GM21423 (cell line): ENCODE data around the gene ZNF669.
"Not testable (repeated sequence)": the region's sequence is repeated elsewhere in the genome, so short reads cannot be mapped to it uniquely, and the experiment has no call there.

ENCODE experiments used
- ATAC-seq: cut with Tn5 transposase; IDR thresholded peaks from one replicate; pipeline ENCODE4 v1.9.1; 2021; ENCODE audit warnings: mild to moderate bottlenecking, moderate library complexity; ENCODE audit not compliant: unreplicated experiment

The ZNF669 gene

DNA sequence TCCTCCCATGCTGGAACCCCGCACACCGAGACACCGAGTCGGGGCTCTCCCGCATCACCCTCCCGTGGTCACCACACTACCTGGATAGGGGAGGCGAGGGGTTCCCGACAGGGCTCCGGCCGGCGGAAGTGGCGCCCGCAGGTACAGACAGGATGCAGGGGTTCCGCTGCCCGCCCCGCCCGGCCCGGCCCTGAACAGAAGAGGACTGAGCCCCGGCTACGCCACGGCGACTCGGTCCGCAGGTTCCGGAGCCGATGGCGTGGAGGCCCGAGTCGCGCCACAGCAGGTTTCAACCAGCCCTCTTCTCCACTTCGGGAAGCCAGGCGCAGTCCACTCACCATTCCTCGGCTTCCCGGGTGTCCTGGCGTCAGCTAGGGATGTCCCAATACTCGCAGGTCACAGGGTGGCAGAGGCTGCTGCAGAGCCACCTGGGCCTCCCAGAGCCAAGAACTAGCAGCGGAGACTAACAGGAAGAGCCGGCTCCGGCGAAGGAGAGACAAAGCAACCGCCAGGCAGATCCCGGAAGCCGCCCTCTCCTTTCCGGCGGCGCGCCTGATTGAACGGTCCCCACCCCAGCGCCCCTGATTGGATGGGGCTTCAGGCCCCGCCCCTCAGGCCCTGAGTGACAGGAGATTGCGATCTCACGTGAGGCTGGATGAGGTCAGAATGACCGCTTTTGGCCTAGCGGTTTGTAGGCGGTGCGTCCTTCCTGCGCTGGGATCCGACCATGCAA lies at the start of gene ZNF669:
Gene ZNF669, minus strand, starts transcription at position 498 of the 733 bp plus-strand sequence. Its CDS starts 157 bp downstream, at position 341.
- peak; percentile 99 for ATAC-seq

DNA sequence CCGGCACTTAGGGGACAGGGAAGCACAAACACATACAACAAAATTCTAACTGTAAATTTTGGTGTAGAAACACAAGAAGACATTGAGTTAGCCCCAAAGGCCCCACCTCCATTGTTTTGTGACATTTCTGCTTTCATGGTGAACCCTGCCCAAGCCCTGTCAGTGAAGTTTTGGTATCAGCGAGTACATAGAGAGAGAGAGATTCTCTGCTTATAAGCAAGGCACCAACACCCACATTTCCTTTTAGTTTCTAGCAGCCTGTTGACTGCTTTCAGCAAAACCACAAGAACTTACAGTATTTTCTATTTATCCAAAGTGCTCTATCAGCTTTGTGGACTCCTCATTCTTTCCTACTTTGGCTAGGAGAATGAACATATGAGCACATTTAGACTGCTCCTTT lies 43.6 kb upstream of the ZNF669 start:
- ATAC-seq: no peak

GRCh38 chr1:247147120-247147519 lies 43.0 kb upstream of the ZNF669 start:
- not testable (repeated sequence) for ATAC-seq

DNA sequence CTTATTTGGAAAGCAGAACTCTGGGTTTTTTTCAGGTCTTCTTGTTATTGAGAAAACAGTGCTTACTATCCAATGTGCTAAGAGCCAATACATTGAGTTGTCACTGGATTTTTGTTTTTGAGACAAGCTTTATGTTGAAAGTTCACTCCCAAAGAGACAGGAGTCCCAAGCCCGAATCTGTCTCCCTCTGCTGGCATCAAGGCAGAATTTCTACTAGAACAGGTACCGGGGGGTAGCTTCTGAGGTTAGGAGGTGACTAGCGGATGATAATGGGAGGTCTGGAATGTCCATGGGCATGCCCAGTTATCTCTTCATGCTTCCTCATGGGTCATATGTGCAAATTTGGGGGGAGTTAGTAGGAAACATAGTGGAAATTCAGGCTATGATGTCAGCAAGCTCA lies 42.5 kb upstream of the ZNF669 start:
- ATAC-seq: no peak

DNA sequence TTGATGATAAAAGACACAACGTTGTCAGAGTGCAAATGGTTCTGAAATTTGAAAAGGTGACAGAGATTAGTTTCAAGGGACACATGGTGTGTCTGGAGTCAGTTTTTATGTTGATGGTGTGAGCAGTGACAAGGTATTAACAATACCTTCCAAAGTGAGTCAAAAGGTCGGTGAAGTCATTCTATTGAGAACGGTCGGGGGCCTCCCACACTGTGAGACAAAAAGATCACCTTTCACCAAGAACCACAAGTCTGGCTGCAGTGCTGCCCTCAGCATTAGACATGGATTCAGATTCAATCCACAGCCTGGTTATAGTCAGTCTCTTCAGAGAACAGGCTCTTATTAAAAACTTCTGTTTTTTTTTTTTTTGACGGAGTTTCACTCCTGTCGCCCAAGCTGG lies 41.1 kb upstream of the ZNF669 start:
- no peak for ATAC-seq

- ATAC-seq: not testable (repeated sequence)
Measured at GRCh38 chr1:247139557-247139956, 35.4 kb upstream of the ZNF669 start.

DNA sequence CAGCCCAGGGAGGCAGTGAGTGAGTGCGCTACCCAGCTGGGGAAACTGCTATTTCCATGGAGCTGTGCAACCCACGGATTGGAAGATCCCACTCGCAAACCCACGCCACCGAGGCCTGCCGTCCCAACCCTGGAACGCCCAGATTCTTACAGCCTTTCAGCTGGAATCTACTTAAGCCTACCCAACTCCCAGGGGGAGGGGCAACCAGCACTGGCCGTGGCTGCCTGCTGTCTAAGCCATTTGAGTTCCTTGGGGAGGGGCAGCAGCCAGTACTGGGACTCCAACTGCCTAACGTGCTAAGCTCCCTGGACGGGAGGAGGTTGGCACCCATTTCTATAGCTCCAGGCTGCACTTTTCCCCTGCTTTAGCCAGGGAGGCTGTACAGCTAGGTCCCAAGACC lies 27.1 kb upstream of the ZNF669 start:
- ATAC-seq: no peak

GRCh38 chr1:247127519-247128282 lies 23.5 kb upstream of the ZNF669 start:
- ATAC-seq: not testable (repeated sequence)

GRCh38 chr1:247126601-247127000 lies 22.4 kb upstream of the ZNF669 start:
- peak; percentile 51 for ATAC-seq

DNA sequence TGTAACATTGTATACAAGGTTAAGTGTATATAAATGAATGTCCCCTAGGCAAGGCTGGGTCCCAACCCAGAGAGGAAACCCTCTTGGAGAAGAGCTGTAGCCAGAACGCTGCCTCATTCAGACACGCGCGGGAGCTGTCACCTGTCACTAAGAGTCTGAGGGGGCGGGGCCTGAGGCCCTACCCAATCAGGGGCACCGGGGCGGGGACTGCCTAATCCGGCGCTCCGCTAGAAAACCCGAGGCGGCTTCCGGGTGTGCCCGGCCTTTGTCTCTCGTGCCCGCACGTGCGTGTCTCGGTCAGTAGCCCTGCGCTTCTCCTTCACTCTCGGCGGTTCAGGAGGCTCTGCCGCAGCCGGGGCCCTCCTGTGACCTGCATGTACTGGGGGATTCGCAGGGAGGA lies 22.0 kb upstream of the ZNF669 start:
- peak; percentile 99 for ATAC-seq

GRCh38 chr1:247121382-247121781 lies 17.2 kb upstream of the ZNF669 start:
- ATAC-seq: no peak

- not testable (repeated sequence) for ATAC-seq
Measured at GRCh38 chr1:247120408-247120668, 16.2 kb upstream of the ZNF669 start.

GRCh38 chr1:247119600-247120407 lies 15.6 kb upstream of the ZNF669 start:
- ATAC-seq: no peak

GRCh38 chr1:247118946-247119446 lies 14.8 kb upstream of the ZNF669 start:
- ATAC-seq: no peak

GRCh38 chr1:247115545-247115944 lies 11.4 kb upstream of the ZNF669 start:
- no peak for ATAC-seq

- ATAC-seq: no peak
Measured at GRCh38 chr1:247115141-247115510, 11.0 kb upstream of the ZNF669 start.

- ATAC-seq: no peak
Measured at GRCh38 chr1:247114351-247115140, 10.4 kb upstream of the ZNF669 start.

DNA sequence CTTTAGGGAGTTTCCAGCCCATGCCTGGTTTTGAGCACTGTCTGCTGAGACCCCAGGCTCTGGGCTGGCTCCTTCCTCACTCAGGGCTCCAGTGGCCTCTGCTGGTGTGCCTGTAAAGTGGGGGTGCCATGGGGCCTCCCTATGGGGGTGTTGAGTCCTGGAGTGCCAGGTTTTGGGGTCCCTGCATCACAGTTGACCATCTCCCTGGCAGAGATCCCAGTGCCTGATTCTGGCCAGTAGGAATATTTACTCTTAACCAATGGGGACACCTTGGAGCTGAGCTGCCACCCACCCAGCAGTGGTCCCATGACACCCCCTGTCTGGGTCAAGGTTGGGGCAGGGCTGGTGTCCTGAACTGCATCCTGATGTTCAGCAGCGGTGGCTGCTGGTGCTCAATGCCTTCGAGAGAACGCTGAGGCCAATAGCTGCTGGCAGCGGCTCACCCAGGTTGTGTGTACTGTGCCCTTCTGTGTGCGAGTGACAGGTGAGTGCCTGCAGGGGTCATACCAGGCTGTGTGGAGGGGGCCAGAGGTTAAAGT lies 9.6 kb upstream of the ZNF669 start:
- no peak for ATAC-seq

DNA sequence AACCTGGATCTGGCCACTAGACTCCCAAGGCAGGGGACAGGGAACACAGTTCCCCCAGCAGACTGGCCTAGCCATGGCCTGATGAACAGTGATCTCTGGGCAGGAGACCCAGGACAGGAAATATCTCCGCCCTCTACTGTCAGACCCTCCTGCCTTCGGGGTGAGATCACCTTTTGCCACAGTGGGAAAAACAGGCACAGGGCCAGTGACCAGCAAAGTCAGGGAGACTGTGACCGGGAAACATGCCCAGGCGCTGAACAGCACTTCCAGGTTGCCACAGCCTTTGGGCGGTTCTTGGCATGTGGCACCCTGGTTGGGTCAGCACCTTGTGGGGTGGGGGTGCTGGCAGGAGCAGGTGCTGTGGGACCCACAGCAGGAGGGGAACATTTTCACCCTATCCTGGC lies 8.9 kb upstream of the ZNF669 start:
- ATAC-seq: no peak

GRCh38 chr1:247112479-247112781 lies 8.3 kb upstream of the ZNF669 start:
- ATAC-seq: no peak
